ENCODE measurements around the gene MMP23B. TPM values are rescaled to one million over a fixed set of nuclear protein-coding genes. Genes with fewer than 3 reads are reported as not detected.
A peak's percentile ranks its signal among the peaks of the same experiment; 100 is the strongest.

The MMP23B gene
- total and polyA plus RNA-seq, 10 of the 15 experiments (the other 5 are each of a cell fraction or from before 2014, with no cell fraction given): 0.25 to 0.76 (median 0.34) TPM; not detected in 4

- TF ChIP-seq RB1 (IDR thresholded peaks at IDR 0.05; ENCODE audit: borderline replicate concordance) (no peak), CHD1 (IDR thresholded peaks at IDR 0.05; ENCODE audit: low read depth, low read length) (no peak), IKZF2 (IDR thresholded peaks at IDR 0.05) (no peak), RAD51 (IDR thresholded peaks at IDR 0.05) (no peak), JUNB (IDR thresholded peaks at IDR 0.05) (no peak)
These were observed 1.6 kb upstream of the MMP23B start (continued) for GRCh38 chr1:1630191-1630964.

- H3K27me3 ChIP-seq (replicated peaks in 1 of 2; ENCODE audit: control insufficient read depth in 2 of 2, insufficient read depth in 2 of 2, low read length in 1 of 2): peaks cover 0 to 2% of the 10 kb centered on the region in 2 experiments; a peak in 2 of 4 replicates
- H3K36me3 ChIP-seq (ENCODE audit: control insufficient read depth in 2 of 2, insufficient read depth in 2 of 2, low read length in 1 of 2): no peaks in the 10 kb centered on the region
- intact Hi-C loops (cut with micrococcal nuclease; ENCODE audit: unreplicated experiment) (no loop called here), in situ Hi-C loops (cut with MboI) (no loop called here)
- peak overlapping the region; percentile 36; the same call in 1 of the 2 replicates for H3K4me3 ChIP-seq
- no peak overlapping the region for H2AFZ ChIP-seq (ENCODE audit: control insufficient read depth, low read depth, low read length)
- ChIA-PET RAD21 (ENCODE audit: unreplicated experiment) (no interaction called here), CTCF (no interaction called here), SMC1A (ENCODE audit: uncharacterized antibody, unreplicated experiment) (no interaction called here), POLR2A (no interaction called here)
- BruUV-seq (replicated peaks): no TSS peak
- H3K4me1 ChIP-seq (ENCODE audit: control insufficient read depth, insufficient read depth, low read length): no peaks in the 10 kb centered on the region
- TF ChIP-seq MEF2A (IDR thresholded peaks at IDR 0.05; ENCODE audit: insufficient read depth, low read depth, low read length) (no peak), TARDBP (IDR thresholded peaks at IDR 0.05; ENCODE audit: borderline replicate concordance) (no peak), CUX1 (IDR thresholded peaks at IDR 0.05; ENCODE audit: insufficient replicate concordance, low read depth, low read length) (no peak), STAT1 (conservative IDR thresholded peaks at IDR 0.05) (no peak), IRF5 (IDR thresholded peaks at IDR 0.05; ENCODE audit: borderline replicate concordance) (no peak), SPI1 (IDR thresholded peaks at IDR 0.05; ENCODE audit: borderline replicate concordance, insufficient read depth, low read depth, low read length) (no peak)
- FAIRE-seq: no peak
- WGBS (ENCODE audit: insufficient coverage, insufficient replicate concordance, low lambda C conversion rate, missing lambda C conversion rate): 78% methylated on average over 7 of the region's 79 CpGs
- H3K9ac ChIP-seq (ENCODE audit: control insufficient read depth, insufficient read depth, low read length): no peak overlapping the region
- no peak for ATAC-seq
- H3K9me3 ChIP-seq (replicated peaks; ENCODE audit: control insufficient read depth, insufficient read depth, low read length): no peaks in the 10 kb centered on the region
- H4K20me1 ChIP-seq (ENCODE audit: control insufficient read depth, insufficient read depth): no peaks in the 10 kb centered on the region
- H3K79me2 ChIP-seq (ENCODE audit: control insufficient read depth, insufficient read depth, low read length): no peaks in the 10 kb centered on the region
- H3K27ac ChIP-seq (ENCODE audit: control insufficient read depth, insufficient read depth): no peak overlapping the region
- no peak for DNase-seq (ENCODE audit: low read depth, low spot score)
- peak overlapping the region; percentile 45; the same call in 1 of the 2 replicates for H3K4me2 ChIP-seq (ENCODE audit: control insufficient read depth, insufficient read depth)
These were observed 800 bp upstream of the MMP23B start for GRCh38 chr1:1630965-1631781.

Data from GM12878 (cell line).